Endothelial cell of umbilical vein (primary cell): ENCODE results near the gene IQGAP2. TPM values are rescaled to one million over a fixed set of nuclear protein-coding genes. Genes with fewer than 3 reads are reported as not detected.

ENCODE experiments used
- BruUV-seq: library from RNA; stranded (reverse); fragments of 400-500 nt; replicated peaks from 2 replicates; lab custom pipeline; 2021; lab: Mats Ljungman, UMichigan
- CTCF ChIA-PET: fragments of 300-600, 350-600 bp; sonication (Branson Sonifier 250); formaldehyde crosslinking; loops from one replicate; lab custom pipeline; 2021; ENCODE audit warnings: antibody characterized with exemption, inconsistent platforms; lab: Charles Lee
- POLR2A ChIA-PET: fragments of 300-600, 350-600 bp; sonication (Branson Sonifier 250); formaldehyde crosslinking; loops from one replicate; lab custom pipeline; 2021; ENCODE audit warnings: antibody characterized with exemption, inconsistent platforms; lab: Charles Lee
- DNase-seq: peaks from one replicate; pipeline ENCODE4 v3.0.0-alpha.2; 2011; ENCODE audit warnings: low read depth, low spot score
- FAIRE-seq: peaks from 2 replicates; lab custom pipeline; 2011; peaks lifted over from hg19 to GRCh38; lab: Jason Lieb, UNC
- H2AFZ ChIP-seq: 2 replicates; pipeline ENCODE4 v1.6.0; 2012; ENCODE audit warnings: low read depth, low read length, control low read depth, inconsistent platforms
- H3K27ac ChIP-seq: 2 replicates; pipeline ENCODE4 v1.5.1; 2011; ENCODE audit warnings: low read depth, mild to moderate bottlenecking, control low read depth, low read length, moderate library complexity; ENCODE audit not compliant: insufficient read depth
- H3K27me3 ChIP-seq, 2 experiments: 2 replicates each; pipeline versions ENCODE4 v1.6.0 to v1.6.1; 2011; ENCODE audit warnings: low read length in 2 of 2, mixed read lengths in 1 of 2; ENCODE audit not compliant: control insufficient read depth in 2 of 2, insufficient read depth in 2 of 2
- H3K36me3 ChIP-seq, 2 experiments: 2 replicates in 1 of 2; 3 replicates in 1 of 2; pipeline ENCODE4 v1.5.1; 2011; ENCODE audit warnings: low read length in 2 of 2, mild to moderate bottlenecking in 1 of 2, moderate library complexity in 1 of 2; ENCODE audit not compliant: control insufficient read depth in 2 of 2, insufficient read depth in 2 of 2; ENCODE audit errors: extremely low read depth in 1 of 2
- H3K4me1 ChIP-seq: 3 replicates; pipeline ENCODE4 v1.5.1; 2011; ENCODE audit warnings: mild to moderate bottlenecking, low read length; ENCODE audit not compliant: control insufficient read depth, insufficient read depth; ENCODE audit errors: extremely low read depth
- H3K4me2 ChIP-seq: 2 replicates; pipeline ENCODE4 v1.6.1; 2011; ENCODE audit warnings: low read length, control low read depth, mixed read lengths; ENCODE audit not compliant: insufficient read depth
- H3K4me3 ChIP-seq, 3 experiments: fragments of 200-600 bp in 1 of 3; sonication (generic), shearing (Covaris generic) in 1 of 3; replicated peaks in 1 of 3; 2 replicates each; pipeline ENCODE4 v1.5.1; 2011 to 2016; ENCODE audit warnings: control low read depth in 3 of 3, low read length in 3 of 3, mild to moderate bottlenecking in 2 of 3, inconsistent platforms in 1 of 3, low read depth in 1 of 3, moderate library complexity in 1 of 3; ENCODE audit not compliant: insufficient read depth in 1 of 3
- H3K79me2 ChIP-seq: 2 replicates; pipeline ENCODE4 v1.6.0; 2012; ENCODE audit warnings: low read length, inconsistent platforms; ENCODE audit not compliant: control insufficient read depth, insufficient read depth
- H3K9ac ChIP-seq: replicated peaks from 2 replicates; pipeline ENCODE3; 2011; ENCODE audit warnings: low read length, control low read depth; ENCODE audit not compliant: insufficient read depth; ENCODE audit errors: extremely low read depth
- H3K9me1 ChIP-seq: replicated peaks from 3 replicates; pipeline ENCODE4 v1.6.0; 2011; ENCODE audit warnings: mild to moderate bottlenecking, low read length; ENCODE audit not compliant: control insufficient read depth, insufficient read depth; ENCODE audit errors: extremely low read depth
- H3K9me3 ChIP-seq: replicated peaks from 2 replicates; pipeline ENCODE4 v1.5.1; 2012; ENCODE audit warnings: low read length, inconsistent platforms; ENCODE audit not compliant: control insufficient read depth, insufficient read depth
- H4K20me1 ChIP-seq: replicated peaks from 2 replicates; pipeline ENCODE3; 2011; ENCODE audit warnings: mild to moderate bottlenecking, low read length; ENCODE audit not compliant: control insufficient read depth, insufficient read depth; ENCODE audit errors: extremely low read depth
- FOS ChIP-seq: IDR thresholded peaks from 2 replicates; pipeline ENCODE4 v1.6.1; 2011; ENCODE audit warnings: mild to moderate bottlenecking, low read length, moderate library complexity, borderline replicate concordance; ENCODE audit not compliant: insufficient read depth
- GATA2 ChIP-seq: IDR thresholded peaks from 2 replicates; pipeline ENCODE4 v1.7.0; 2011; ENCODE audit warnings: low read depth, mild to moderate bottlenecking, moderate library complexity, mixed read lengths, low read length; ENCODE audit not compliant: insufficient read length, insufficient read depth
- dilution Hi-C: fragments of 300-500 bp; cut with MboI; formaldehyde crosslinking; loops from one replicate; pipeline ENCODE4 v1.15.0; 2019; ENCODE audit warnings: low sequenced_read_pairs; ENCODE audit not compliant: extremely low pct_ligation_motif_present
- intact Hi-C: fragments of 100-400 bp; cut with micrococcal nuclease; formaldehyde crosslinking; loops from one replicate; pipeline ENCODE4 v1.10.0; 2022
- polyA plus RNA-seq, 4 experiments: library from polyadenylated mRNA; depleted of rRNA in 3 of 4; stranded (reverse) in 3 of 4; unstranded in 1 of 4; fragments of >200 nt; gene quantifications; 2 replicates each; pipeline versions ENCODE4 v1.2.1 to v1.2.3, GENCODE V29; 2011 to 2012; ENCODE audit warnings: missing spikeins in 1 of 4
- total RNA-seq: library from RNA; stranded (reverse); gene quantifications from 2 replicates; pipeline ENCODE4 v1.2.3, GENCODE V29; 2021
- TF ChIP-seq, protein P1 (sequence below), 2 donors: IDR thresholded peaks; 1 replicate in 1 of 2; 2 replicates in 1 of 2; pipeline ENCODE4 v1.5.1; 2011; ENCODE audit warnings: low read length in 2 of 2, mild to moderate bottlenecking in 2 of 2, moderate library complexity in 2 of 2, control low read depth in 1 of 2, inconsistent platforms in 1 of 2, low read depth in 1 of 2; ENCODE audit not compliant: insufficient read depth in 1 of 2; ENCODE audit errors: extremely low read depth in 1 of 2

The IQGAP2 gene
- total and polyA plus RNA-seq, 2 donors (not counting 3 experiments of a cell fraction or from before 2014, with no cell fraction given) = 4.5 to 4.7 TPM

DNA sequence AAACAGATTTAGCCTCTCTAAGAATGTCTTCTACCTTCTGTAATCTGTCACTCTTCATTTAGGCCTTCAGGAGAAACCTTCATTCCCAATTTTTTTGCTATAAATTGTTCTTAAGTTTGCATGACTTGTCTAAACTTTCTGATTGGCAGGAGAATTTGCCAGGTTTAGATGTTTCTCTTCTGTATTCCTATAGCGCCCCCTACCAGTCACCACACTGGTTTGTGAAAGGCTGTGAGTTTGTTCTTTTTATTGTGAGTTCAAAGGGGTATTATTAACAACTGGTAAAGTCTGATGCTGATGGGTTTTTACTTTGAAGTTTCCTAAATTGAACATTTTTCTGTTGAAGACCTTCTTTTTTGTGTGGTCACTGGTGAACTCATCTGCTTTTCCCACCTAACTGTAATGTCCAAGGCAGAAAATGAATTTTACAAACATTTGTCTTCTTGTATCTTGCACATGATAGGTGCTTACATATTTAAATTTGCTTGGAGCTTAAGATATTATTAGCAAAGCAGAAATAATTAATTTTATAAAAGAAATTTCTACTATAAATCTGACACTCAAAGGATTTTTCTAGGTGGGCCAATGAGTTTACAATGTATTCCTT lies 238.5 kb downstream of the IQGAP2 start:
- BruUV-seq = no TSS peak
- no peaks in the 10 kb centered on the region for H3K9me1 ChIP-seq
- H3K9me3 ChIP-seq = no peaks in the 10 kb centered on the region
- intact Hi-C loops = loop anchor here (1.0 to 5.0 kb wide), 8 partner anchors 19 to 239 kb away; partner anchors contain the start of gene IQGAP2
- H3K4me1 ChIP-seq = peaks cover 34% of the 10 kb centered on the region
- dilution Hi-C loops = no loop called here
- H3K9ac ChIP-seq = peak overlapping the region; percentile 57
- no peaks in the 10 kb centered on the region for H3K79me2 ChIP-seq
- H4K20me1 ChIP-seq = no peaks in the 10 kb centered on the region
- H3K4me3 ChIP-seq = no peak overlapping the region
- CTCF ChIA-PET = interaction anchor here (0.9 to 5.1 kb wide), 10 partner anchors 19 to 133 kb away, joined by 3 to 126 read pairs (median 7); no protein-coding TSS in a partner anchor
- POLR2A ChIA-PET = no interaction called here
- no peaks in the 10 kb centered on the region for H3K27me3 ChIP-seq
- no peak overlapping the region for H2AFZ ChIP-seq
- peak overlapping the region; percentile 84 for H3K27ac ChIP-seq
- H3K4me2 ChIP-seq = peak overlapping the region; percentile 35
- FAIRE-seq (peak; percentile 47), DNase-seq (peak; percentile 85)
- TF ChIP-seq FOS = peak; percentile 3
- TF ChIP-seq, protein P1, sequence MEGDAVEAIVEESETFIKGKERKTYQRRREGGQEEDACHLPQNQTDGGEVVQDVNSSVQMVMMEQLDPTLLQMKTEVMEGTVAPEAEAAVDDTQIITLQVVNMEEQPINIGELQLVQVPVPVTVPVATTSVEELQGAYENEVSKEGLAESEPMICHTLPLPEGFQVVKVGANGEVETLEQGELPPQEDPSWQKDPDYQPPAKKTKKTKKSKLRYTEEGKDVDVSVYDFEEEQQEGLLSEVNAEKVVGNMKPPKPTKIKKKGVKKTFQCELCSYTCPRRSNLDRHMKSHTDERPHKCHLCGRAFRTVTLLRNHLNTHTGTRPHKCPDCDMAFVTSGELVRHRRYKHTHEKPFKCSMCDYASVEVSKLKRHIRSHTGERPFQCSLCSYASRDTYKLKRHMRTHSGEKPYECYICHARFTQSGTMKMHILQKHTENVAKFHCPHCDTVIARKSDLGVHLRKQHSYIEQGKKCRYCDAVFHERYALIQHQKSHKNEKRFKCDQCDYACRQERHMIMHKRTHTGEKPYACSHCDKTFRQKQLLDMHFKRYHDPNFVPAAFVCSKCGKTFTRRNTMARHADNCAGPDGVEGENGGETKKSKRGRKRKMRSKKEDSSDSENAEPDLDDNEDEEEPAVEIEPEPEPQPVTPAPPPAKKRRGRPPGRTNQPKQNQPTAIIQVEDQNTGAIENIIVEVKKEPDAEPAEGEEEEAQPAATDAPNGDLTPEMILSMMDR (IDR thresholded peaks at IDR 0.05; ENCODE audit: extremely low read depth in 1 of 2, insufficient read depth in 1 of 2, low read depth in 1 of 2, low read length in 2 of 2) = peak; percentile 66 to 72
- no peak for TF ChIP-seq GATA2
- H3K36me3 ChIP-seq = no peaks in the 10 kb centered on the region
